HepG2 (cell line): ENCODE measurements around the gene DCDC2C. TPM values are rescaled to one million over a fixed set of nuclear protein-coding genes. Genes with fewer than 3 reads are reported as not detected.

ENCODE experiments used
- ATAC-seq: fragments of 200-7000 bp; cut with Tn5 transposase; 3 replicates; pipeline ENCODE4 v1.9.1; 2020; ENCODE audit warnings: mild to moderate bottlenecking, moderate library complexity
- BruUV-seq: library from RNA; stranded (reverse); fragments of 400-500 nt; replicated peaks from 2 replicates; lab custom pipeline; 2021; lab: Mats Ljungman, UMichigan
- CTCF ChIA-PET: fragments of 300-600 bp; formaldehyde crosslinking; extraction: SDS; loops from one replicate; lab custom pipeline; 2021; ENCODE audit warnings: low total read pairs, inconsistent platforms, low intra/inter-chr PET ratio; lab: Yijun Ruan, JAX
- POLR2A ChIA-PET: fragments of 350-600 bp; sonication (Branson Sonifier 250); formaldehyde crosslinking; loops from one replicate; lab custom pipeline; 2020; ENCODE audit warnings: antibody characterized with exemption, inconsistent platforms; lab: Yijun Ruan, JAX
- DNase-seq: peaks from one replicate; pipeline ENCODE4 v3.0.0-alpha.2; 2015; ENCODE audit warnings: low spot score
- FAIRE-seq: peaks from 3 replicates; lab custom pipeline; 2011; peaks lifted over from hg19 to GRCh38; lab: Jason Lieb, UNC
- H2AFZ ChIP-seq: one replicate; pipeline ENCODE4 v1.6.1; 2011; ENCODE audit warnings: low read length, inconsistent platforms
- H3K27ac ChIP-seq: fragments of 300-600 bp; 3 replicates; pipeline ENCODE4 v1.8.0; 2011; ENCODE audit warnings: mixed run types, mild to moderate bottlenecking, mixed read lengths, low read length, inconsistent platforms; ENCODE audit not compliant: insufficient read depth; ENCODE audit errors: extremely low read length
- H3K27me3 ChIP-seq, 2 experiments: fragments of 200-600 bp in 1 of 2; 2 replicates in 1 of 2; 3 replicates in 1 of 2; pipeline versions ENCODE4 v1.6.0 to v1.8.0; 2011; ENCODE audit warnings: low read length in 2 of 2, mild to moderate bottlenecking in 2 of 2, moderate library complexity in 2 of 2, inconsistent platforms in 1 of 2; ENCODE audit not compliant: insufficient read depth in 2 of 2, control insufficient read depth in 1 of 2
- H3K36me3 ChIP-seq, 2 experiments: fragments of 200-600 bp in 1 of 2; replicated peaks in 1 of 2; 2 replicates in 1 of 2; 3 replicates in 1 of 2; pipeline versions ENCODE4 v1.5.1 to v1.8.0; 2011; ENCODE audit warnings: low read length in 2 of 2, inconsistent platforms in 1 of 2; ENCODE audit not compliant: insufficient read depth in 2 of 2, control insufficient read depth in 1 of 2
- H3K4me1 ChIP-seq: 2 replicates; pipeline ENCODE4 v1.5.1; 2012; ENCODE audit warnings: low read length, inconsistent platforms; ENCODE audit not compliant: insufficient read depth
- H3K4me2 ChIP-seq: 2 replicates; pipeline ENCODE4 v1.6.0; 2011; ENCODE audit warnings: low read depth, low read length, inconsistent platforms
- H3K4me3 ChIP-seq, 3 experiments: fragments of 200-600 bp in 1 of 3; sonication (generic), shearing (Covaris generic) in 1 of 3; replicated peaks in 1 of 3; 2 replicates each; pipeline ENCODE4 v1.5.1; 2011 to 2016; ENCODE audit warnings: low read length in 3 of 3, inconsistent platforms in 2 of 3, low read depth in 2 of 3, mild to moderate bottlenecking in 2 of 3, control low read depth in 1 of 3, mixed read lengths in 1 of 3; ENCODE audit not compliant: insufficient read depth in 1 of 3
- H3K79me2 ChIP-seq: one replicate; pipeline ENCODE4 v1.6.1; 2011; ENCODE audit warnings: low read length, inconsistent platforms; ENCODE audit not compliant: insufficient read depth
- H3K9ac ChIP-seq: 2 replicates; pipeline ENCODE4 v1.6.0; 2011; ENCODE audit warnings: mild to moderate bottlenecking, low read depth, low read length, inconsistent platforms; ENCODE audit not compliant: insufficient read depth
- H3K9me3 ChIP-seq: 2 replicates; pipeline ENCODE4 v1.5.1; 2012; ENCODE audit warnings: mild to moderate bottlenecking, low read length
- H4K20me1 ChIP-seq: 2 replicates; pipeline ENCODE4 v1.6.0; 2011; ENCODE audit warnings: inconsistent platforms, mild to moderate bottlenecking, low read length, moderate library complexity; ENCODE audit not compliant: insufficient read depth
- ATF7 ChIP-seq, 2 experiments: fragments of 450-650 bp in 1 of 2; sonication (generic) in 1 of 2; formaldehyde crosslinking in 1 of 2; IDR thresholded peaks; 2 replicates each; pipeline versions ENCODE4 v1.4.0 to v1.6.1; 2016 to 2020; ENCODE audit warnings: antibody characterized with exemption in 1 of 2, mild to moderate bottlenecking in 1 of 2, missing genetic modification reagents in 1 of 2
- HMGXB3 ChIP-seq: sonication (generic); formaldehyde crosslinking; IDR thresholded peaks from 2 replicates; pipeline ENCODE4 v1.4.0; 2020; ENCODE audit warnings: missing genetic modification reagents, borderline replicate concordance
- RFX3 ChIP-seq: IDR thresholded peaks from 2 replicates; pipeline ENCODE4 v1.6.1; 2016; ENCODE audit warnings: missing biosample characterization, missing genetic modification reagents
- ZNF136 ChIP-seq: sonication (generic); formaldehyde crosslinking; IDR thresholded peaks from 2 replicates; pipeline ENCODE4 v1.8.1; 2022; ENCODE audit warnings: low read depth, mild to moderate bottlenecking, moderate library complexity, missing genetic modification reagents
- ZNF251 ChIP-seq: sonication (generic); formaldehyde crosslinking; IDR thresholded peaks from 2 replicates; pipeline ENCODE4 v1.9.0; 2021; ENCODE audit warnings: mild to moderate bottlenecking, missing genetic modification reagents
- WGBS: methylation state at CpG from one replicate; pipeline ENCODE4 v1.1.6; 2017; ENCODE audit warnings: low lambda C conversion rate; 5-methylcytosine and 5-hydroxymethylcytosine counted together
- in situ Hi-C: cut with HindIII; loops from 2 replicates; pipeline ENCODE4 v1.10.0; 2017; ENCODE audit warnings: low pct_unique_long_range_greater_than_20kb; ENCODE audit not compliant: extremely low pct_ligation_motif_present
- intact Hi-C: fragments of 100-400 bp; cut with micrococcal nuclease; formaldehyde crosslinking; loops from one replicate; pipeline ENCODE4 v1.10.0; 2022; ENCODE audit not compliant: unreplicated experiment
- polyA plus RNA-seq, 8 experiments: library from polyadenylated mRNA; depleted of rRNA in 3 of 8; stranded (reverse) in 7 of 8; unstranded in 1 of 8; fragments of >200 nt; fragmentation: Illumina TruSeq in 4 of 8; extraction: Trizol in 4 of 8; gene quantifications; 2 replicates each; pipeline versions ENCODE4 v1.2.1 to v1.2.3, GENCODE V29; 2011 to 2016; ENCODE audit warnings: low read depth in 4 of 8, missing spikeins in 1 of 8, mixed read lengths in 1 of 8; ENCODE audit not compliant: insufficient read depth in 1 of 8
- total RNA-seq, 5 experiments: library from RNA; depleted of rRNA; stranded (reverse); fragments of >200 nt; fragmentation: Illumina TruSeq; extraction: Trizol; gene quantifications; 2 replicates each; pipeline ENCODE4 v1.2.3, GENCODE V29; 2016; ENCODE audit warnings: low read depth in 1 of 5
- TF ChIP-seq, protein P1 (sequence below): sonication (generic); formaldehyde crosslinking; IDR thresholded peaks from 2 replicates; pipeline ENCODE4 v1.8.1; 2023; ENCODE audit warnings: missing genetic modification reagents, mild to moderate bottlenecking, borderline replicate concordance
- TF ChIP-seq, protein P2 (sequence below): IDR thresholded peaks from 2 replicates; pipeline ENCODE4 v1.6.1; 2016
- TF ChIP-seq, protein P3 (sequence below): sonication (generic); formaldehyde crosslinking; IDR thresholded peaks from 2 replicates; pipeline ENCODE4 v1.4.0; 2020; ENCODE audit warnings: missing genetic modification reagents

The DCDC2C gene
- total and polyA plus RNA-seq, 2 of the 13 experiments (the other 11 are each of a cell fraction or from before 2014, with no cell fraction given) = not detected

- H3K4me1 ChIP-seq = no peaks in the 10 kb centered on the region
- no peak for TF ChIP-seq RFX3 (CRISPR knock-in tag)
- TF ChIP-seq ATF7 (IDR thresholded peaks at IDR 0.05) = 0 out of 2 replicates have a peak, but pooled peaks have one; percentile 2
- TF ChIP-seq ATF7 (CRISPR knock-in tag; IDR thresholded peaks at IDR 0.05) = no peak
- no peak for TF ChIP-seq ZNF251 (CRISPR knock-in tag)
- 38% methylated on average over 11 of the region's 11 CpGs for WGBS
Measured at GRCh38 chr2:3725002-3725401, 21.6 kb downstream of the DCDC2C start.

DNA sequence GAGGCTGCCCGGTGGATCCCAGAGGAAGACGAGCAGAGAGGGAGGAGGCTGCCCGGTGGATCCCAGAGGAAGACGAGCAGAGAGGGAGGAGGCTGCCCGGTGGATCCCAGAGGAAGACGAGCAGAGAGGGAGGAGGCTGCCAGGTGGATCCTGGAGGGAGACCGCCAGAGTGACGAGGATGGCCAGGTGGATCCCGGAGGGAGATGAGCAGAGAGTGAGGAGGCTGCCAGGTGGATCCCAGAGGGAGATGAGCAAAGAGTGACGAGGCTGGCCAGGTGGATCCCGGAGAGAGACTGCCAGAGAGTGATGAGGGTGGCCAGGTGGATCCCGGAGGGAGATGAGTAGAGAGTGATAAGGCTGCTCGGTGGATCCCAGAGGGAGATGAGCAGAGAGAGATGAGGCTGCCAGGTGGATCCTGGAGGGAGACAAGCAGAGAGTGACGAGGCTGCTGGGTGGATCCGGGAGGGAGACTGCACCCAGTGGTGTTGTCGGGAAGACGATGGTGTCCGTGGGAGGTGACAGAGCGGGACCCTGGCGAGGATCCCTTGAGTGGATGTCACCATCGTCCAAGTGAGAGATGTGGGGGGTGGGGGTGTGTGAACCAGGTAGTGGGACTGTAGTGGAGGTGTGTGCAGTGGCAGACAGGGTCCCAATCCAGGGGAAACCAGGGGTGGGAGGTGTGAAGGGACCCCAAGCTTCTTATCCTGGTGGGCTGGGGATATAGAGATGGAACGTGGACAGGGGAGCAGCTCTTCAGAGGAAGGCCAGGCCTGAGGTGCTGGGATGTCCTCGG lies 22.3 kb downstream of the DCDC2C start:
- BruUV-seq = no TSS peak
- peaks cover 4 to 73% of the 10 kb centered on the region in 2 experiments for H3K27me3 ChIP-seq
- H3K4me3 ChIP-seq = no peak overlapping the region
- ATAC-seq = peak; percentile 31; the same call in 2 of the 3 replicates
- DNase-seq = no peak
- no peaks in the 10 kb centered on the region for H4K20me1 ChIP-seq
- no peak overlapping the region for H3K27ac ChIP-seq
- ChIA-PET POLR2A (no interaction called here), CTCF (no interaction called here)
- no peak overlapping the region for H3K9ac ChIP-seq
- FAIRE-seq = no peak
- no peaks in the 10 kb centered on the region for H3K79me2 ChIP-seq
- no peaks in the 10 kb centered on the region for H3K4me1 ChIP-seq
- WGBS = 13% methylated on average over 23 of the region's 23 CpGs
- H2AFZ ChIP-seq = no peak overlapping the region
- in situ Hi-C loops = no loop called here
- H3K9me3 ChIP-seq = no peaks in the 10 kb centered on the region
- no peaks in the 10 kb centered on the region for H3K36me3 ChIP-seq
- intact Hi-C loops = no loop called here
- no peak overlapping the region for H3K4me2 ChIP-seq
- TF ChIP-seq, protein P1, sequence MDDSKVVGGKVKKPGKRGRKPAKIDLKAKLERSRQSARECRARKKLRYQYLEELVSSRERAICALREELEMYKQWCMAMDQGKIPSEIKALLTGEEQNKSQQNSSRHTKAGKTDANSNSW (CRISPR knock-in tag) = no peak
- TF ChIP-seq, protein P2, sequence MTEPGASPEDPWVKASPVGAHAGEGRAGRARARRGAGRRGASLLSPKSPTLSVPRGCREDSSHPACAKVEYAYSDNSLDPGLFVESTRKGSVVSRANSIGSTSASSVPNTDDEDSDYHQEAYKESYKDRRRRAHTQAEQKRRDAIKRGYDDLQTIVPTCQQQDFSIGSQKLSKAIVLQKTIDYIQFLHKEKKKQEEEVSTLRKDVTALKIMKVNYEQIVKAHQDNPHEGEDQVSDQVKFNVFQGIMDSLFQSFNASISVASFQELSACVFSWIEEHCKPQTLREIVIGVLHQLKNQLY (CRISPR knock-in tag) = no peak
- TF ChIP-seq, protein P3, sequence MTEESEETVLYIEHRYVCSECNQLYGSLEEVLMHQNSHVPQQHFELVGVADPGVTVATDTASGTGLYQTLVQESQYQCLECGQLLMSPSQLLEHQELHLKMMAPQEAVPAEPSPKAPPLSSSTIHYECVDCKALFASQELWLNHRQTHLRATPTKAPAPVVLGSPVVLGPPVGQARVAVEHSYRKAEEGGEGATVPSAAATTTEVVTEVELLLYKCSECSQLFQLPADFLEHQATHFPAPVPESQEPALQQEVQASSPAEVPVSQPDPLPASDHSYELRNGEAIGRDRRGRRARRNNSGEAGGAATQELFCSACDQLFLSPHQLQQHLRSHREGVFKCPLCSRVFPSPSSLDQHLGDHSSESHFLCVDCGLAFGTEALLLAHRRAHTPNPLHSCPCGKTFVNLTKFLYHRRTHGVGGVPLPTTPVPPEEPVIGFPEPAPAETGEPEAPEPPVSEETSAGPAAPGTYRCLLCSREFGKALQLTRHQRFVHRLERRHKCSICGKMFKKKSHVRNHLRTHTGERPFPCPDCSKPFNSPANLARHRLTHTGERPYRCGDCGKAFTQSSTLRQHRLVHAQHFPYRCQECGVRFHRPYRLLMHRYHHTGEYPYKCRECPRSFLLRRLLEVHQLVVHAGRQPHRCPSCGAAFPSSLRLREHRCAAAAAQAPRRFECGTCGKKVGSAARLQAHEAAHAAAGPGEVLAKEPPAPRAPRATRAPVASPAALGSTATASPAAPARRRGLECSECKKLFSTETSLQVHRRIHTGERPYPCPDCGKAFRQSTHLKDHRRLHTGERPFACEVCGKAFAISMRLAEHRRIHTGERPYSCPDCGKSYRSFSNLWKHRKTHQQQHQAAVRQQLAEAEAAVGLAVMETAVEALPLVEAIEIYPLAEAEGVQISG (CRISPR knock-in tag) = no peak
- TF ChIP-seq ZNF136 (CRISPR knock-in tag) (no peak), HMGXB3 (CRISPR knock-in tag) (no peak)

More at GRCh38 chr2:3725002-3725401, 21.6 kb downstream of the DCDC2C start:
- Histone ChIP-seq H4K20me1 (no peaks in the 10 kb centered on the region), H2AFZ (no peak overlapping the region), H3K9me3 (no peaks in the 10 kb centered on the region), H3K79me2 (no peaks in the 10 kb centered on the region), H3K9ac (no peak overlapping the region), H3K27ac (no peak overlapping the region), H3K4me2 (no peak overlapping the region), H3K4me3 (no peak overlapping the region), H3K36me3 (no peaks in the 10 kb centered on the region), H3K27me3 (peaks cover 4 to 67% of the 10 kb centered on the region in 2 experiments)
- no peak for FAIRE-seq
- POLR2A ChIA-PET = no interaction called here
- in situ Hi-C loops (no loop called here), intact Hi-C loops (no loop called here)
- DNase-seq = no peak
- no TSS peak for BruUV-seq
- ATAC-seq = no peak
- CTCF ChIA-PET = no interaction called here
